SU-DHL-6 (cell line): Measurements from ENCODE around the gene ZNF362.

Source experiments
- H2AFZ ChIP-seq: fragments of 200-600 bp; sonication (generic); 2 replicates; pipeline ENCODE4 v1.6.1; 2014; ENCODE audit warnings: low read depth, mild to moderate bottlenecking, moderate library complexity, mixed read lengths, antibody characterized with exemption, low read length; ENCODE audit not compliant: severe bottlenecking
- H3F3A ChIP-seq: fragments of 200-600 bp; shearing (Covaris generic); 2 replicates; pipeline ENCODE4 v1.6.0; 2016; ENCODE audit warnings: antibody characterized with exemption, mild to moderate bottlenecking; ENCODE audit not compliant: insufficient read depth
- H3K27ac ChIP-seq: fragments of 200-600 bp; sonication (generic); 2 replicates; pipeline ENCODE4 v1.5.1; 2016; ENCODE audit warnings: low read depth, mild to moderate bottlenecking, low read length, moderate library complexity, mixed read lengths
- H3K27me3 ChIP-seq: fragments of 200-600 bp; sonication (generic), shearing (Covaris generic); 2 replicates; pipeline ENCODE4 v1.6.0; 2014; ENCODE audit warnings: mild to moderate bottlenecking, low read length
- H3K36me3 ChIP-seq: fragments of 200-600 bp; sonication (generic); 2 replicates; pipeline ENCODE4 v1.6.1; 2014; ENCODE audit warnings: mild to moderate bottlenecking, low read length, mixed read lengths
- H3K4me2 ChIP-seq: fragments of 300-600, 200-600 bp; shearing (Covaris generic), sonication (generic); 2 replicates; pipeline ENCODE4 v1.6.0; 2014; ENCODE audit warnings: low read length, low read depth, mild to moderate bottlenecking; ENCODE audit not compliant: poor library complexity, severe bottlenecking
- H3K4me3 ChIP-seq: fragments of 200-600 bp; sonication (generic); 2 replicates; pipeline ENCODE4 v1.5.1; 2014; ENCODE audit warnings: antibody characterized with exemption, low read length, mild to moderate bottlenecking, mixed read lengths; ENCODE audit not compliant: insufficient read depth, poor library complexity, severe bottlenecking
- H3K79me2 ChIP-seq: fragments of 200-600 bp; sonication (generic); 2 replicates; pipeline ENCODE4 v1.6.1; 2014; ENCODE audit warnings: mild to moderate bottlenecking, low read length, moderate library complexity; ENCODE audit not compliant: insufficient read depth
- H3K9ac ChIP-seq: fragments of 200-600 bp; sonication (generic); 2 replicates; pipeline ENCODE4 v1.7.0; 2014; ENCODE audit warnings: mild to moderate bottlenecking, low read length
- H3K9me2 ChIP-seq: fragments of 200-600 bp; sonication (generic); replicated peaks from 2 replicates; pipeline ENCODE4 v1.6.1; 2014; ENCODE audit warnings: low read length; ENCODE audit not compliant: insufficient read depth
- H3K9me3 ChIP-seq: fragments of 200-600 bp; sonication (generic); 2 replicates; pipeline ENCODE4 v1.6.1; 2014; ENCODE audit warnings: low read length, mixed read lengths; ENCODE audit not compliant: insufficient read depth
- H4K20me1 ChIP-seq: fragments of 200-600 bp; sonication (generic); 2 replicates; pipeline ENCODE4 v1.6.1; 2014; ENCODE audit warnings: low read depth, mild to moderate bottlenecking, antibody characterized with exemption, low read length, moderate library complexity, mixed read lengths
- CTCF ChIP-seq: fragments of 200-600 bp; sonication (generic); IDR thresholded peaks from one replicate; pipeline ENCODE4 v1.5.1; 2017; ENCODE audit warnings: antibody characterized with exemption, mild to moderate bottlenecking, low read length, moderate library complexity; ENCODE audit not compliant: insufficient read depth, poor library complexity, severe bottlenecking
- EZH2phosphoT487 ChIP-seq: fragments of 200-600 bp; sonication (generic), shearing (Covaris generic); conservative IDR thresholded peaks from 2 replicates; pipeline ENCODE4 v1.6.1; 2018; ENCODE audit warnings: mild to moderate bottlenecking, antibody characterized with exemption, low read length, moderate library complexity, mixed read lengths

ZNF362 gene

DNA sequence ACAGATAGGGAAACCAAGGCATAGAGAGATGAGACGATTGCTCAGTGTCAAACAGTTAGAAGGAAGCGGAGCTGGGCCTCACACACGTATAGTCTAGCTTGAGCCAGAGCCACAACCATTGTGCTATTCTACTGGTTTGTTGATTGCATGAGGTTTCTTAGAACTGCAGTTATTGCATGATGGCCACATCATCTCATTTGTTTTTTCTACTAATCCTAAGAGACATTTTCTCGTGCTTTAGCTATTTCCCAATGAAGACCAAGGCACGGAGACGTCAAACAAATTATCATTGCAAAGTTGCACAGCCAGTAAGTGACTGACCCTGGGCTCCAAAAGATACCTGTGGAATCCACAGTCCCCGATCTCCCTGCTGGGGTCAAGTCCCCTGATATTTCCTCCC is 25.1 kb upstream of the ZNF362 start:
- Histone ChIP-seq H3K27ac (no peak overlapping the region), H2AFZ (no peak overlapping the region), H3K36me3 (no peaks in the 10 kb centered on the region), H3F3A (no peaks in the 10 kb centered on the region), H3K9me2 (no peaks in the 10 kb centered on the region), H3K79me2 (no peaks in the 10 kb centered on the region), H3K4me2 (no peak overlapping the region), H3K27me3 (no peaks in the 10 kb centered on the region), H3K9ac (no peak overlapping the region), H3K9me3 (no peaks in the 10 kb centered on the region), H4K20me1 (no peaks in the 10 kb centered on the region), H3K4me3 (no peak overlapping the region)
- no peak for TF ChIP-seq CTCF
- TF ChIP-seq EZH2phosphoT487, result no peak

DNA sequence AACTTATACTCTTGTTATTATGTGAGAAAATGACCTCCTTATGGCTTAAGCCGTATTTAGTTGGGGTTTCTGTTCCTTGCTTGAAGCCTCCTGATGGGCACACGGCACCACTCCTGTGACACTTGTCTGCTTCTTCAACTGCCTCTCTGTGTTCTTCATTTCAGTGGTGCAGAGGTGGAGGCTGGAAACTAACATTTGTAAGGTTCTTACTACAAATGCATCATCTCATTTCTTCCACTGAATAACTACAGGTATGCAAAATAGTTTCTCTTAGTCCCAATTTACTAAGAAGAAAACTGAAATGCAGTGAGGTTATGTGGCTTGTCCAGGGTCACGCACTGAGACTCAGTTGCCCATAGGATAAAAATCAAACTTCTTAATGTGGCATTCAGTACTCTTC is 23.6 kb upstream of the ZNF362 start:
- Histone ChIP-seq H3K36me3 (no peaks in the 10 kb centered on the region), H3K27ac (no peak overlapping the region), H4K20me1 (no peaks in the 10 kb centered on the region), H3K79me2 (no peaks in the 10 kb centered on the region), H3K4me3 (no peak overlapping the region), H3K27me3 (no peaks in the 10 kb centered on the region), H2AFZ (no peak overlapping the region), H3K4me2 (no peak overlapping the region), H3K9me3 (no peaks in the 10 kb centered on the region), H3K9ac (no peak overlapping the region), H3F3A (no peaks in the 10 kb centered on the region), H3K9me2 (no peaks in the 10 kb centered on the region)
- no peak for TF ChIP-seq CTCF
- TF ChIP-seq EZH2phosphoT487, result no peak

DNA sequence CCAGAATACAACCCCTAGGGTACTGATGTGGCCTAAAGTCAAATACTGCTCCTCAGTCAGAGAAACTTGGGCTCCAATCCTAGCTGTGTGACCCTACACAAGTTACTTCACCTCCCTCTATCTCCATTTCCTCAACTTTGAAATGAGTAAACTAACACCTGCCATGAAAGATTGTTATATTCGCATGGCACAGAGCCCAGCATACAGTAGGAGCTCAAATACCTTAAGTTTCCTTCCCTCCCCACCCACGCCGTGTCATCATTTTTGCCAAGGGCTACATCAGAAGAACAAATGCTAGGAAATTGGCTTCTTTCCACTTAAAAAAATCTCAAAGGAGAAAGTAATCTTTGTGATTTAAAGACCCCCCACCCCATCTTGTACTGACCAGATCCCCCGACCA is 22.2 kb upstream of the ZNF362 start:
- Histone ChIP-seq H3K27ac (no peak overlapping the region), H3K36me3 (no peaks in the 10 kb centered on the region)
- TF ChIP-seq EZH2phosphoT487 (no peak), CTCF (no peak)

DNA sequence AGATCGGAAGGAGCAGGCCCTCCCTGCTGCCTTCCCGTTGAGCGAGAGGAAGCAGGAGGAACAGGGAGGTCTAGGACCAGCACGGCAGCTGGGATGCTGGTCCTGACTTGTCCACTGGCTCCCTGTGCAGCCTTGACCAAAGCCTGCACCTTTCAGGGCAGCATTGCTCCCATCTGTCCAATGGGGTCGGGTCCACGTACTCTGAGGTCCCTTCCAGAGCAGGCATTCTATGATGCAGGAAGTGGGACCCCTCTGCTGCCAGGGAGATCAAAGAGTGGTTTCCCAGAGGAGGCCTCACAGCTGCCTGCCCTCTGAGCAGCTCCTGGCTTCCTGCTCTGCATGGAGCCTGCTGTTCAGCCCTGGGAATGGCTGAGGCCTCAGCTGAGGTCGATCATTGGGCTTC is 21.7 kb upstream of the ZNF362 start:
- Histone ChIP-seq H3K36me3 (no peaks in the 10 kb centered on the region), H2AFZ (no peak overlapping the region), H3K4me3 (no peak overlapping the region), H3K79me2 (no peaks in the 10 kb centered on the region), H3K27me3 (no peaks in the 10 kb centered on the region), H3K9me3 (no peaks in the 10 kb centered on the region), H3K9ac (no peak overlapping the region), H3K27ac (no peak overlapping the region), H4K20me1 (no peaks in the 10 kb centered on the region), H3K4me2 (no peak overlapping the region), H3F3A (no peaks in the 10 kb centered on the region), H3K9me2 (no peaks in the 10 kb centered on the region)
- no peak for TF ChIP-seq CTCF
- TF ChIP-seq EZH2phosphoT487, result no peak

More for the DNA sequence above, 22.2 kb upstream of the ZNF362 start:
- no peak overlapping the region for H3K4me3 ChIP-seq
- no peak overlapping the region for H2AFZ ChIP-seq
- H3F3A ChIP-seq, result no peaks in the 10 kb centered on the region
- H3K9me3 ChIP-seq, result no peaks in the 10 kb centered on the region
- H3K27me3 ChIP-seq, result no peaks in the 10 kb centered on the region
- H3K9ac ChIP-seq, result no peak overlapping the region
- H3K4me2 ChIP-seq, result no peak overlapping the region
- H3K9me2 ChIP-seq, result no peaks in the 10 kb centered on the region
- H3K79me2 ChIP-seq, result no peaks in the 10 kb centered on the region
- H4K20me1 ChIP-seq, result no peaks in the 10 kb centered on the region
